ENCODE results near the gene SMARCA2. TPM values are rescaled to one million over a fixed set of nuclear protein-coding genes. Genes with fewer than 3 reads are reported as not detected.

Gene SMARCA2
- total and polyA plus RNA-seq, 4 experiments from 2014 or later: 18.5 to 245 (median 142) TPM

DNA sequence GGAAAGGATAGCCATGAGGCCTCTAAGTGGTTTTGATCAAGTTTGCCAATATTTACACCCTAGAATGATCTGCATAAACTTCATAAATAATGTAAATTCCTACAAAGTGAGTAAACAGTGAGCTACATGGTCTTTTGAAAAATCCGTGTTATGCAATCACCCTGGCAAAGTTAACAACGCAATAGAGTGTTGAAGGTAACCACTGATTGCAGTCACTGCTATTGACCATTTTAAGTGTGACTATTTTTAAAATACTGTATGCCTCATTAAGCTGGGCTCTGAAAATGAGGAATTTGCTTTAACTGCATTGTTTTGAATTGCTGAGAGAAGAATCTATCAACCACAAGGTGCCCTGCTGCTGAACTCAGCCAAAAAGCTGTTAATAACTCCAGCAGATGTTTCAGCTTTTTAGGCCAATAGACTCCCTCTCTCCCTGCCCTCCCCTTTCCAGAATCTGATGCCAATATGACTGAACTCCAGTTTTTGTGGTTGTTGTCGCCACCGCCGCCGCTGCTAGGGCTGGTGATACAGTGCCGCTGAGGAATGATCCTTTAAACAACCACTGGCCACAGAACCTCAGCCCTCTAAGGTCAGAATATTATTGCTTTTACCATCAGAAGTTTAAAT, 35.3 kb upstream of the SMARCA2 start:
- Histone ChIP-seq H3K4me3 (ENCODE audit: low read length in 2 of 2) (no peak overlapping the region), H3K9me3 (ENCODE audit: control insufficient read depth in 1 of 2, low read length in 2 of 2) (no peaks in the 10 kb centered on the region), H3K27me3 (ENCODE audit: insufficient read depth, low read length) (no peaks in the 10 kb centered on the region), H3K4me1 (ENCODE audit: insufficient read depth, low read length) (no peaks in the 10 kb centered on the region), H3K36me3 (ENCODE audit: insufficient read depth, low read length) (no peaks in the 10 kb centered on the region), H3K27ac (ENCODE audit: low read depth, low read length) (no peak overlapping the region)
- H3K27ac Mint-ChIP-seq: peak overlapping the region in 1 of 7 donors; percentile 64
- no peak for DNase-seq
- intact Hi-C loops (cut with micrococcal nuclease): no loop called here
- no peak overlapping the region for H3K4me3 Mint-ChIP-seq
- ChIA-PET POLR2A (ENCODE audit: partially characterized antibody) (no interaction called here), CTCF (ENCODE audit: partially characterized antibody) (no interaction called here)
- H3K36me3 Mint-ChIP-seq: no peaks in the 10 kb centered on the region
- H3K4me1 Mint-ChIP-seq: no peaks in the 10 kb centered on the region
- no peaks in the 10 kb centered on the region for H3K27me3 Mint-ChIP-seq
- H3K9me3 Mint-ChIP-seq: no peaks in the 10 kb centered on the region

DNA sequence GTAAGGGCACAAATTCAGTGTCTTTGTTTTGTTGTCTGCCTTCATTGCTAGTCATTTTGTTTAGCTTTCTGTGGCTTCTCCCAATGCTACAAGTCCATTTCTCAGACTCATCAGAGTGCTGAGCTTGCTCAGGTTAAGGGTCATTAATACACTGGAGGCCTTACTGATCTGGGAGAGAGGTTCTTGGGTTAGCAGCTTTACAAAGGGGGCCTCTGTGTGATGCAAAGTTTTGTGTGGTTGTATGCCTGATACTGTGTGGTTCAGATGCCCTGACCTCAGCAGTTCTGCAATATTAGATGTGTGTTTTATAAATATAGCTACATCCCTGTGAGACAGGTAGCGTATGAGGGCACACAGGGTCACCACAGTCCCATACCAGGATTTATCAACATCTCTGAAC, 34.8 kb upstream of the SMARCA2 start:
- no peak overlapping the region for H3K27ac Mint-ChIP-seq

DNA sequence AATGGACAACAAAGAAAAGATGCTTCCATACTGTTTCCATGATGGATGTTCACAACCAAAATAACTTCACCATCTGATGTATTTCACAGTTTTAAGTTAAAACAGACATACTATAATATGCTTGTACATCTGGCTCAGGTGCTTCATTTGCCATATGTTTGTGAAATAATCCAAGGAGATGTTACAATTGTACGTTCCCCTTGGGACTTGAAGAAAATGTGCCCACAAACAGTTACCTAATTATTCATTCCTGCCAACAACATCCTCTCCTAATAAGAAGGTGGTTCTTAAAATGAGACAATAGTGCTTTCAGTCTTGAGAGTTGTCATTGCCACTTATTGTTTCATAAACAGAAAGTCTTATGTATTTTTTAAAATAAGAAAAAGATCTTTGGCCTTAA, 33.1 kb upstream of the SMARCA2 start:
- peaks cover 2 to 3% of the 10 kb centered on the region in 2 donors for H3K27me3 Mint-ChIP-seq
- POLR2A ChIA-PET (ENCODE audit: partially characterized antibody): no interaction called here

More for the DNA sequence above, 34.8 kb upstream of the SMARCA2 start:
- CTCF ChIA-PET (ENCODE audit: partially characterized antibody): no interaction called here
- H3K36me3 ChIP-seq (ENCODE audit: insufficient read depth, low read length): no peaks in the 10 kb centered on the region
- no peak overlapping the region for H3K4me3 Mint-ChIP-seq
- no peaks in the 10 kb centered on the region for H3K9me3 Mint-ChIP-seq
- no peak overlapping the region for H3K27ac ChIP-seq (ENCODE audit: low read depth, low read length)
- H3K27me3 ChIP-seq (ENCODE audit: insufficient read depth, low read length): no peaks in the 10 kb centered on the region
- no peaks in the 10 kb centered on the region for H3K9me3 ChIP-seq (ENCODE audit: control insufficient read depth in 1 of 2, low read length in 2 of 2)
- no peaks in the 10 kb centered on the region for H3K27me3 Mint-ChIP-seq
- no peaks in the 10 kb centered on the region for H3K4me1 Mint-ChIP-seq
- DNase-seq: no peak
- POLR2A ChIA-PET (ENCODE audit: partially characterized antibody): no interaction called here
- no peak overlapping the region for H3K4me3 ChIP-seq (ENCODE audit: low read length in 2 of 2)
- no peaks in the 10 kb centered on the region for H3K36me3 Mint-ChIP-seq
- H3K4me1 ChIP-seq (ENCODE audit: insufficient read depth, low read length): no peaks in the 10 kb centered on the region
- intact Hi-C loops (cut with micrococcal nuclease): no loop called here

DNA sequence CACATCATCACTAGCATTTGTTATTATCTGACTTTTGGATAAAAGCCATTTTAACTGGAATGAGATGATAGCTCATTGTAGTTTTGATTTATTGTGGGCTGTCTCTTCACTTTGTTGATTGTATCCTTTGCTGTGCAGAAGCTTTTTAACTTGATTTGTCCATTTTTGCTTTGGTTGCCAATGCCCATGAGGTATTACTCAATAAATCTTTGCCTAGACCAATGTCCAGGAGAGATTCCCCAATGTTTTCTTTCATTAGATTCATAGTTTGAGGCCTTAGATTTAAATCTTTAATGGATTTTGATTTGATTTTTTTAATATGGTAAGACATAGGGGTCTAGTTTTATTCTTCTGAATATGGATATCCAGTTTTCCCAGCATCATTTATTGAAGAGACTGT, 28.8 kb upstream of the SMARCA2 start:
- Histone ChIP-seq H3K4me3 (ENCODE audit: low read length in 2 of 2) (no peak overlapping the region), H3K27me3 (ENCODE audit: insufficient read depth, low read length) (no peaks in the 10 kb centered on the region), H3K4me1 (ENCODE audit: insufficient read depth, low read length) (no peaks in the 10 kb centered on the region), H3K36me3 (ENCODE audit: insufficient read depth, low read length) (no peaks in the 10 kb centered on the region), H3K9me3 (ENCODE audit: control insufficient read depth in 1 of 2, low read length in 2 of 2) (no peaks in the 10 kb centered on the region), H3K27ac (ENCODE audit: low read depth, low read length) (no peak overlapping the region)
- CTCF ChIA-PET (ENCODE audit: partially characterized antibody): no interaction called here
- no peak for DNase-seq
- peaks cover 0 to 4% (median 0%) of the 10 kb centered on the region in 8 donors for H3K9me3 Mint-ChIP-seq
- H3K4me3 Mint-ChIP-seq: no peak overlapping the region
- H3K36me3 Mint-ChIP-seq: no peaks in the 10 kb centered on the region
- H3K4me1 Mint-ChIP-seq: no peaks in the 10 kb centered on the region
- H3K27ac Mint-ChIP-seq: no peak overlapping the region
- peaks cover 2 to 3% of the 10 kb centered on the region in 2 donors for H3K27me3 Mint-ChIP-seq
- POLR2A ChIA-PET (ENCODE audit: partially characterized antibody): no interaction called here
- intact Hi-C loops (cut with micrococcal nuclease): no loop called here

More for the DNA sequence above, 33.1 kb upstream of the SMARCA2 start:
- H3K4me3 ChIP-seq (ENCODE audit: low read length in 2 of 2): no peak overlapping the region
- H3K9me3 ChIP-seq (ENCODE audit: control insufficient read depth in 1 of 2, low read length in 2 of 2): no peaks in the 10 kb centered on the region
- no peak overlapping the region for H3K27ac ChIP-seq (ENCODE audit: low read depth, low read length)
- intact Hi-C loops (cut with micrococcal nuclease): no loop called here
- Mint-ChIP-seq H3K27ac (no peak overlapping the region), H3K36me3 (no peaks in the 10 kb centered on the region), H3K4me1 (no peaks in the 10 kb centered on the region), H3K4me3 (no peak overlapping the region), H3K9me3 (peaks cover 0 to 4% (median 0%) of the 10 kb centered on the region in 8 donors)
- no peaks in the 10 kb centered on the region for H3K4me1 ChIP-seq (ENCODE audit: insufficient read depth, low read length)
- no peaks in the 10 kb centered on the region for H3K36me3 ChIP-seq (ENCODE audit: insufficient read depth, low read length)
- DNase-seq: no peak
- no peaks in the 10 kb centered on the region for H3K27me3 ChIP-seq (ENCODE audit: insufficient read depth, low read length)
- CTCF ChIA-PET (ENCODE audit: partially characterized antibody): no interaction called here

DNA sequence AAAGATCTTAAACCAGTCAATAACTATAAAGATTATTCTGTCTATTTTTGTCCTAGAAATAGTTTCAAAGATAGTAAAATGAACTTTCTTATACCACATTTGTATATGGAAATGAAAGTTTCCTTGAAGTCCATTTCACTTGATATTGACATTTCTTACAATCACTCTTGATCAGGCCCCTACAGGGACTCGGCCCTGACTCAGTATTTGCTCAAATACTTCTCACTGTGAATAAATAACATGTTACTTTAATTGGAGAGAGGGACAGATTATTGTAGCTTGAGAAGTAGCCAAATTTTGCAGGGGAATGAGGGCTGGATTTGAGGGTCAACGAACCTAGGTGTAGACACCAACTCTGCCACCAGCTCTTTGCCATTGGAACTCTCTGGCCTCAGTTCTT, 25.6 kb upstream of the SMARCA2 start:
- H3K4me3 Mint-ChIP-seq: no peak overlapping the region
- intact Hi-C loops (cut with micrococcal nuclease): no loop called here
- Histone ChIP-seq H3K9me3 (ENCODE audit: control insufficient read depth in 1 of 2, low read length in 2 of 2) (no peaks in the 10 kb centered on the region), H3K4me1 (ENCODE audit: insufficient read depth, low read length) (no peaks in the 10 kb centered on the region), H3K27ac (ENCODE audit: low read depth, low read length) (no peak overlapping the region), H3K36me3 (ENCODE audit: insufficient read depth, low read length) (no peaks in the 10 kb centered on the region), H3K4me3 (ENCODE audit: low read length in 2 of 2) (no peak overlapping the region), H3K27me3 (ENCODE audit: insufficient read depth, low read length) (no peaks in the 10 kb centered on the region)
- DNase-seq: no peak
- no peak overlapping the region for H3K27ac Mint-ChIP-seq
- H3K4me1 Mint-ChIP-seq: no peaks in the 10 kb centered on the region
- no peaks in the 10 kb centered on the region for H3K36me3 Mint-ChIP-seq
- ChIA-PET POLR2A (ENCODE audit: partially characterized antibody) (no interaction called here), CTCF (ENCODE audit: partially characterized antibody) (no interaction called here)
- H3K9me3 Mint-ChIP-seq: peaks cover 0 to 4% (median 0%) of the 10 kb centered on the region in 8 donors
- peaks cover 2 to 3% of the 10 kb centered on the region in 2 donors for H3K27me3 Mint-ChIP-seq

DNA sequence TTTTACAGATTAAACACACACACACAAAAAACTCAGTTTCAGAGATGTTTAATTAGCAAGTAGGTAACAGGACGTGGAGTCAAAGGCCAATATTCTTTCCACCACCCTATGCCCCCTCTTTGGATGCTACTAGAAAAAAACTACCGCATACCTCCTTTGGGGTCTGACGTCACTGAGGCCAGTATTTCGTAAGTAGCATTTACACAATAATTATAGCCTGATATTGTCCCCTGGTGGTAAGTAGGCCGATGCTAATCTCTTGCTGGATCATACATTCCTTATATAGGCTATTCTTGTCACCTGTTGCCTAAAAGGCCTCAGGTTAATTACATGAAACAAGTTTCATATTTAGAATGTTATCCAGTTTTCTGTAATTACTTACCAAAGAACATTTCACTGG, 21.0 kb upstream of the SMARCA2 start:
- CTCF ChIA-PET (ENCODE audit: partially characterized antibody): no interaction called here
- no peak overlapping the region for H3K27ac Mint-ChIP-seq
- no peaks in the 10 kb centered on the region for H3K27me3 ChIP-seq (ENCODE audit: insufficient read depth, low read length)
- H3K36me3 ChIP-seq (ENCODE audit: insufficient read depth, low read length): no peaks in the 10 kb centered on the region
- H3K4me3 ChIP-seq (ENCODE audit: low read length in 2 of 2): no peak overlapping the region
- no peaks in the 10 kb centered on the region for H3K9me3 Mint-ChIP-seq
- H3K36me3 Mint-ChIP-seq: no peaks in the 10 kb centered on the region
- H3K4me3 Mint-ChIP-seq: no peak overlapping the region
- DNase-seq: no peak
- no peaks in the 10 kb centered on the region for H3K4me1 Mint-ChIP-seq
- H3K9me3 ChIP-seq (ENCODE audit: control insufficient read depth in 1 of 2, low read length in 2 of 2): no peaks in the 10 kb centered on the region
- POLR2A ChIA-PET (ENCODE audit: partially characterized antibody): no interaction called here
- H3K27ac ChIP-seq (ENCODE audit: low read depth, low read length): no peak overlapping the region
- no peaks in the 10 kb centered on the region for H3K4me1 ChIP-seq (ENCODE audit: insufficient read depth, low read length)
- peaks cover 2% of the 10 kb centered on the region in 2 donors for H3K27me3 Mint-ChIP-seq
- intact Hi-C loops (cut with micrococcal nuclease): loop anchor here (2.0 kb wide), 1 partner anchor 21 kb away; the partner anchor contains the start of gene SMARCA2

DNA sequence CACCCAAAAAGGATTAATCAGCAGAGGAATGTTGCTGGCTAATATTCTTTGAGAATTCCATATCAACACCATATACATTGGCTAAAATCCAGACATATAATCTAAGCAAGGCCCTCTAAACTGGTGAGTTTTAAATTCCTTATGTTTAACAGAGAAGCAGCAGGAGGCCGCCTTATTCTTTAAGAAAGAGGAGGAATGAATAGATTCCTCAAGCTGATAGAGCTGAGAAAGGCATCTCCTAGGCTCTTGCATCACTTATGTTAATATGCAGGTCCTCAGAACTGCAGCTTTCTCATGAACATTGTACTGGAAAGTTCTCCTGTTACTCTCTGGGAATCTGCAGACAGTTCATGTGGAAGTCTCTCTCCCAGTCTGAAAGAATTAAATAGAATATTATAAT, 20.1 kb upstream of the SMARCA2 start:
- H3K27ac ChIP-seq (ENCODE audit: low read depth, low read length): no peak overlapping the region
- CTCF ChIA-PET (ENCODE audit: partially characterized antibody): no interaction called here
- H3K27me3 Mint-ChIP-seq: peaks cover 2% of the 10 kb centered on the region in 2 donors
- H3K27ac Mint-ChIP-seq: no peak overlapping the region
- no peaks in the 10 kb centered on the region for H3K36me3 ChIP-seq (ENCODE audit: insufficient read depth, low read length)
- no peaks in the 10 kb centered on the region for H3K36me3 Mint-ChIP-seq
- no peaks in the 10 kb centered on the region for H3K9me3 Mint-ChIP-seq
- intact Hi-C loops (cut with micrococcal nuclease): loop anchor here (2.0 kb wide), 1 partner anchor 20 kb away; the partner anchor contains the start of gene SMARCA2
- no peaks in the 10 kb centered on the region for H3K4me1 ChIP-seq (ENCODE audit: insufficient read depth, low read length)
- no peaks in the 10 kb centered on the region for H3K4me1 Mint-ChIP-seq
- no peaks in the 10 kb centered on the region for H3K27me3 ChIP-seq (ENCODE audit: insufficient read depth, low read length)
- H3K4me3 ChIP-seq (ENCODE audit: low read length in 2 of 2): no peak overlapping the region
- DNase-seq: no peak
- no peak overlapping the region for H3K4me3 Mint-ChIP-seq
- no peaks in the 10 kb centered on the region for H3K9me3 ChIP-seq (ENCODE audit: control insufficient read depth in 1 of 2, low read length in 2 of 2)
- POLR2A ChIA-PET (ENCODE audit: partially characterized antibody): no interaction called here

Measured in CD4-positive, alpha-beta memory T cell (primary cell).